Stimulated activated CD8-positive, alpha-beta memory T cell treated with anti-CD3 and anti-CD28 coated beads, Interleukin-15, amount 100 ng/mL, for 4 hours (primary cell): Measurements from ENCODE around the gene GABBR2.

Source experiments
- DNase-seq, 2 donors: peaks; one replicate each; pipeline ENCODE4 v3.0.0-alpha.2; 2020; ENCODE audit warnings: low read depth in 2 of 2

Gene GABBR2

GRCh38 chr9:98342820-98343210 lies 365.9 kb downstream of the GABBR2 start:
- DNase-seq, result no peak

GRCh38 chr9:98342098-98342819 lies 366.5 kb downstream of the GABBR2 start:
- no peak for DNase-seq

- DNase-seq, result no peak
Measured at GRCh38 chr9:98341157-98342097, 367.3 kb downstream of the GABBR2 start.

GRCh38 chr9:98339987-98340800 lies 368.5 kb downstream of the GABBR2 start:
- no peak for DNase-seq

- no peak for DNase-seq
Measured at GRCh38 chr9:98335661-98336060, 373.1 kb downstream of the GABBR2 start.

GRCh38 chr9:98334796-98335195 lies 373.9 kb downstream of the GABBR2 start:
- no peak for DNase-seq

- no peak for DNase-seq
Measured at GRCh38 chr9:98333703-98334582, 374.8 kb downstream of the GABBR2 start.

GRCh38 chr9:98332405-98332831 lies 376.3 kb downstream of the GABBR2 start:
- DNase-seq, result no peak

- DNase-seq, result no peak
Measured at GRCh38 chr9:98331536-98332259, 377.0 kb downstream of the GABBR2 start.

GRCh38 chr9:98330831-98331230 lies 377.9 kb downstream of the GABBR2 start:
- no peak for DNase-seq

- DNase-seq, result no peak
Measured at GRCh38 chr9:98329904-98330303, 378.8 kb downstream of the GABBR2 start.

- DNase-seq, result no peak
Measured at GRCh38 chr9:98329281-98329680, 379.5 kb downstream of the GABBR2 start.

- no peak for DNase-seq
Measured at GRCh38 chr9:98328770-98329169, 380.0 kb downstream of the GABBR2 start.

GRCh38 chr9:98328141-98328540 lies 380.6 kb downstream of the GABBR2 start:
- DNase-seq, result no peak

- no peak for DNase-seq
Measured at GRCh38 chr9:98327249-98327561, 381.5 kb downstream of the GABBR2 start.

GRCh38 chr9:98326459-98327248 lies 382.1 kb downstream of the GABBR2 start:
- no peak for DNase-seq

GRCh38 chr9:98324801-98325200 lies 383.9 kb downstream of the GABBR2 start:
- DNase-seq, result no peak

- no peak for DNase-seq
Measured at GRCh38 chr9:98323831-98324135, 385.0 kb downstream of the GABBR2 start.

- DNase-seq, result no peak
Measured at GRCh38 chr9:98323051-98323830, 385.5 kb downstream of the GABBR2 start.
